Liver (tissue), 3 donors: ENCODE data around the gene SLC22A3.

Experiments
- CTCF ChIP-seq: fragments of 150-350 bp; IDR thresholded peaks from 2 replicates; pipeline ENCODE4 v1.5.1; 2017; ENCODE audit warnings: improper control_type of control experiment, low read depth, low read length; ENCODE audit not compliant: missing input control
- EGR1 ChIP-seq, 2 donors: IDR thresholded peaks; 2 replicates each; pipeline ENCODE4 v1.6.1; 2016 to 2018; ENCODE audit warnings: antibody characterized with exemption in 2 of 2, low read depth in 2 of 2
- FOXA1 ChIP-seq: IDR thresholded peaks from 2 replicates; pipeline ENCODE4 v1.6.1; 2016; ENCODE audit warnings: antibody characterized with exemption
- GABPA ChIP-seq, 2 donors: IDR thresholded peaks in 1 of 2; conservative IDR thresholded peaks in 1 of 2; 2 replicates each; pipeline ENCODE4 v1.6.1; 2016; ENCODE audit warnings: antibody characterized with exemption in 2 of 2, mild to moderate bottlenecking in 1 of 2, moderate library complexity in 1 of 2
- RAD21 ChIP-seq, 2 donors: IDR thresholded peaks; 2 replicates each; pipeline ENCODE4 v1.6.1; 2016; ENCODE audit warnings: antibody characterized with exemption in 2 of 2, mild to moderate bottlenecking in 2 of 2
- REST ChIP-seq: IDR thresholded peaks from 2 replicates; pipeline ENCODE4 v1.6.1; 2016; ENCODE audit warnings: antibody characterized with exemption, mild to moderate bottlenecking
- RXRA ChIP-seq, 2 donors: IDR thresholded peaks; 2 replicates each; pipeline ENCODE4 v1.6.1; 2017 to 2018; ENCODE audit warnings: antibody characterized with exemption in 2 of 2, mild to moderate bottlenecking in 1 of 2
- SP1 ChIP-seq: IDR thresholded peaks from 2 replicates; pipeline ENCODE4 v1.6.1; 2018; ENCODE audit warnings: antibody characterized with exemption, mild to moderate bottlenecking
- TAF1 ChIP-seq: conservative IDR thresholded peaks from 2 replicates; pipeline ENCODE4 v1.6.1; 2016; ENCODE audit warnings: antibody characterized with exemption, mild to moderate bottlenecking
- YY1 ChIP-seq: IDR thresholded peaks from 2 replicates; pipeline ENCODE4 v1.6.1; 2016; ENCODE audit warnings: antibody characterized with exemption, mild to moderate bottlenecking
- TF ChIP-seq, protein P1 (sequence below): IDR thresholded peaks from 2 replicates; pipeline ENCODE4 v1.6.1; 2016; ENCODE audit warnings: antibody characterized with exemption
- TF ChIP-seq, protein P2 (sequence below): IDR thresholded peaks from 2 replicates; pipeline ENCODE4 v1.6.1; 2016; ENCODE audit warnings: antibody characterized with exemption
- TF ChIP-seq, protein P3 (sequence below): IDR thresholded peaks from 2 replicates; pipeline ENCODE4 v1.6.1; 2016; ENCODE audit warnings: antibody characterized with exemption
- donor health status: healthy.
- donor health status: healthy.

DNA sequence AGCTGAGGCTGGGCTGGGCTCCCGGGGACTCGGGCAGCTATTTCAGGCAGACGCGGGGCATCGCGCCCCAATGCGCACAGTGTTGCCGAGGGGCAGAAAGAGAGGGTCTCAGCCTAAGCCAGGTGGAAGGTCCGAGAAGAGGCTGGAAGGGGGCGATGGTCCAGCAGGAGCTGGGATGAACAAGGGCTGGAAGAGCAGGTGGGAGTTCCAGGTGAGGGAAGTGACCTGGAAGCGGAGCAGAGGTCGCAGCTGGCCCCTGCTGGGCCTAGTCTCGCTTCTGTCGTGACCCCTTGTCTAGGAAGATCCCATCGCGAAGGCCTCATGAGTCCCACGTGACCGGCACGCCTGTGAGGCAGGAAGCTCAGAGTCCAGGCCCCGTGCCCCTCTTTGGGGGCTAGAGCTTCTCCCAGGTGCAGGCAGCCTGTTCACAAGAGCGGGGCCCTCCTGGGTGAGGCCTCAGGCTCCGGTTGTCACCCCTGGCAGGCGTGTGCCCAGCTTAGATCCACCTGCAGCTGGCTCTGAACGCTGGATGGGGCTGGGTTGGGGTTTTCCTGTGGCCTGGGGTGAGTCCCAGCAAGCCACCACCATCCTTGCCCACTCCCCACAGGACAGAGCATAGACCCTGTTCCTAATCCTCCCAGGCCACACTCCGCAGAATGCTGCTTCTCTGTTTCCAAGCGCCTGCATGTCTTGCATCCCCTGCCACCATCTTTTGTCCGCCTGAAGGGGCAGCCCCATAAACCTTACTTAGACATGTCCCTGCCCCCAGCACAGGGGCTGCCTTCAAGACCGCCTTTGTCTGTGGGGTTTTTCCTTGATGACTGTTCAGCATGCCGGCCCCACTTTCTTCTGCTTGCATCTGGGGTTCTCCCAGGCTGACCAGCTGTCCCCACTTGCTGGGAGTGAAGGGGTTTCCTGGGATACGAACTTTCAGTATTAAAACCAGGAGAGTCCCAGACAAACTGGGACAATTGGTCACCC lies 15.1 kb downstream of the SLC22A3 start:
- TF ChIP-seq CTCF (no peak), RAD21 (IDR thresholded peaks at IDR 0.05) (no peak), TAF1 (no peak), SP1 (no peak), REST (no peak), EGR1 (IDR thresholded peaks at IDR 0.05; ENCODE audit: low read depth in 2 of 2) (no peak), FOXA1 (no peak), YY1 (no peak), GABPA (IDR thresholded peaks at IDR 0.05 in 1 of 2, conservative IDR thresholded peaks at IDR 0.05 in 1 of 2) (no peak), RXRA (IDR thresholded peaks at IDR 0.05) (no peak)
- TF ChIP-seq, protein P1, sequence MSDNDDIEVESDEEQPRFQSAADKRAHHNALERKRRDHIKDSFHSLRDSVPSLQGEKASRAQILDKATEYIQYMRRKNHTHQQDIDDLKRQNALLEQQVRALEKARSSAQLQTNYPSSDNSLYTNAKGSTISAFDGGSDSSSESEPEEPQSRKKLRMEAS, result no peak
- TF ChIP-seq, protein P2, sequence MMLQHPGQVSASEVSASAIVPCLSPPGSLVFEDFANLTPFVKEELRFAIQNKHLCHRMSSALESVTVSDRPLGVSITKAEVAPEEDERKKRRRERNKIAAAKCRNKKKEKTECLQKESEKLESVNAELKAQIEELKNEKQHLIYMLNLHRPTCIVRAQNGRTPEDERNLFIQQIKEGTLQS, result no peak
- TF ChIP-seq, protein P3, sequence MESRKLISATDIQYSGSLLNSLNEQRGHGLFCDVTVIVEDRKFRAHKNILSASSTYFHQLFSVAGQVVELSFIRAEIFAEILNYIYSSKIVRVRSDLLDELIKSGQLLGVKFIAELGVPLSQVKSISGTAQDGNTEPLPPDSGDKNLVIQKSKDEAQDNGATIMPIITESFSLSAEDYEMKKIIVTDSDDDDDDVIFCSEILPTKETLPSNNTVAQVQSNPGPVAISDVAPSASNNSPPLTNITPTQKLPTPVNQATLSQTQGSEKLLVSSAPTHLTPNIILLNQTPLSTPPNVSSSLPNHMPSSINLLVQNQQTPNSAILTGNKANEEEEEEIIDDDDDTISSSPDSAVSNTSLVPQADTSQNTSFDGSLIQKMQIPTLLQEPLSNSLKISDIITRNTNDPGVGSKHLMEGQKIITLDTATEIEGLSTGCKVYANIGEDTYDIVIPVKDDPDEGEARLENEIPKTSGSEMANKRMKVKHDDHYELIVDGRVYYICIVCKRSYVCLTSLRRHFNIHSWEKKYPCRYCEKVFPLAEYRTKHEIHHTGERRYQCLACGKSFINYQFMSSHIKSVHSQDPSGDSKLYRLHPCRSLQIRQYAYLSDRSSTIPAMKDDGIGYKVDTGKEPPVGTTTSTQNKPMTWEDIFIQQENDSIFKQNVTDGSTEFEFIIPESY, result no peak
